Loucy (cell line): ENCODE measurements around the gene CLEC2B.

Source experiments
- CTCF ChIP-seq: fragments of 200-600 bp; sonication (generic); conservative IDR thresholded peaks from 2 replicates; pipeline ENCODE4 v1.5.1; 2014; ENCODE audit warnings: mild to moderate bottlenecking, antibody characterized with exemption, low read length
- EZH2phosphoT487 ChIP-seq: fragments of 200-600 bp; IDR thresholded peaks from 2 replicates; pipeline ENCODE4 v1.6.1; 2018; ENCODE audit warnings: antibody characterized with exemption, mild to moderate bottlenecking, moderate library complexity, borderline replicate concordance

- TF ChIP-seq CTCF: no peak
- TF ChIP-seq EZH2phosphoT487: no peak
Measured at GRCh38 chr12:9805883-9806282, 63.3 kb downstream of the CLEC2B start.
